Measurements from ENCODE around the gene INTS4.
"Not testable (repeated sequence)": the region's sequence is repeated elsewhere in the genome, so short reads cannot be mapped to it uniquely, and the experiment has no call there.

INTS4 gene

GRCh38 chr11:77943296-77943695, 51.2 kb downstream of the INTS4 start:
- not testable (repeated sequence) for DNase-seq (ENCODE audit: low read depth)

GRCh38 chr11:77942465-77942864, 52.0 kb downstream of the INTS4 start:
- DNase-seq (ENCODE audit: low read depth), result not testable (repeated sequence)

- DNase-seq (ENCODE audit: low read depth), result not testable (repeated sequence)
Observed at GRCh38 chr11:77933596-77933995, 60.9 kb downstream of the INTS4 start.

- peak; percentile 40 for DNase-seq (ENCODE audit: low read depth)
Observed at GRCh38 chr11:77930334-77931208, 63.9 kb downstream of the INTS4 start.

GRCh38 chr11:77917713-77918112, 76.8 kb downstream of the INTS4 start:
- not testable (repeated sequence) for DNase-seq (ENCODE audit: low read depth)

- DNase-seq (ENCODE audit: low read depth), result not testable (repeated sequence)
Observed at GRCh38 chr11:77914307-77914791, 80.1 kb downstream of the INTS4 start.

GRCh38 chr11:77913608-77914306, 80.7 kb downstream of the INTS4 start:
- not testable (repeated sequence) for DNase-seq (ENCODE audit: low read depth)

GRCh38 chr11:77910828-77911227, 83.6 kb downstream of the INTS4 start:
- not testable (repeated sequence) for DNase-seq (ENCODE audit: low read depth)

- no peak for DNase-seq (ENCODE audit: low read depth)
Observed at GRCh38 chr11:77909277-77909676, 85.2 kb downstream of the INTS4 start.

- no peak for DNase-seq (ENCODE audit: low read depth)
Observed at GRCh38 chr11:77908835-77909234, 85.6 kb downstream of the INTS4 start.

GRCh38 chr11:77894949-77895348, 99.5 kb downstream of the INTS4 start:
- DNase-seq (ENCODE audit: low read depth), result not testable (repeated sequence)

GRCh38 chr11:77891703-77892102, 102.8 kb downstream of the INTS4 start:
- DNase-seq (ENCODE audit: low read depth), result not testable (repeated sequence)

- not testable (repeated sequence) for DNase-seq (ENCODE audit: low read depth)
Observed at GRCh38 chr11:77891256-77891655, 103.2 kb downstream of the INTS4 start.

- not testable (repeated sequence) for DNase-seq (ENCODE audit: low read depth)
Observed at GRCh38 chr11:77890619-77891056, 103.8 kb downstream of the INTS4 start.

- not testable (repeated sequence) for DNase-seq (ENCODE audit: low read depth)
Observed at GRCh38 chr11:77890100-77890614, 104.3 kb downstream of the INTS4 start.

GRCh38 chr11:77889045-77889444, 105.4 kb downstream of the INTS4 start:
- not testable (repeated sequence) for DNase-seq (ENCODE audit: low read depth)

GRCh38 chr11:77886401-77886800, 108.1 kb downstream of the INTS4 start:
- no peak for DNase-seq (ENCODE audit: low read depth)

- DNase-seq (ENCODE audit: low read depth), result no peak
Observed at GRCh38 chr11:77884829-77885190, 109.7 kb downstream of the INTS4 start.

GRCh38 chr11:77884186-77884828, 110.2 kb downstream of the INTS4 start:
- DNase-seq (ENCODE audit: low read depth), result no peak

GRCh38 chr11:77883775-77884174, 110.7 kb downstream of the INTS4 start:
- DNase-seq (ENCODE audit: low read depth), result no peak

GRCh38 chr11:77882396-77882795, 112.1 kb downstream of the INTS4 start:
- no peak for DNase-seq (ENCODE audit: low read depth)

GRCh38 chr11:77879218-77879617, 115.2 kb downstream of the INTS4 start:
- peak; percentile 4 for DNase-seq (ENCODE audit: low read depth)
